ENCODE results near the gene LARGE1. TPM values are rescaled to one million over a fixed set of nuclear protein-coding genes. Genes with fewer than 3 reads are reported as not detected.

LARGE1 gene
- total and polyA plus RNA-seq, 2 donors (not counting 1 experiment from before 2014, with no cell fraction given), result 14.1 to 19.2 TPM

GRCh38 chr22:33931406-33931805, 11.1 kb upstream of the LARGE1 start:
- no peak overlapping the region for H3K4me3 ChIP-seq (replicated peaks in 1 of 4; ENCODE audit: control extremely low read depth in 1 of 4, insufficient read depth in 1 of 4, low read depth in 3 of 4, low read length in 4 of 4)
- no peaks in the 10 kb centered on the region for H3K79me2 ChIP-seq (ENCODE audit: control insufficient read depth, insufficient read depth, low read length)
- no peaks in the 10 kb centered on the region for H3K36me3 ChIP-seq (ENCODE audit: control insufficient read depth, insufficient read depth, low read length)
- no peaks in the 10 kb centered on the region for H3K4me1 ChIP-seq (ENCODE audit: control insufficient read depth, extremely low read depth, insufficient read depth, low read length)
- no peaks in the 10 kb centered on the region for H3K9me3 ChIP-seq (ENCODE audit: control insufficient read depth, insufficient read depth, low read depth, low read length)
- H3K4me2 ChIP-seq (ENCODE audit: extremely low read depth, insufficient read depth, low read length), result no peak overlapping the region
- H3K27me3 ChIP-seq (ENCODE audit: control insufficient read depth, insufficient read depth, low read length), result no peaks in the 10 kb centered on the region
- H4K20me1 ChIP-seq (ENCODE audit: control insufficient read depth, extremely low read depth, insufficient read depth, low read length), result no peaks in the 10 kb centered on the region
- no peak overlapping the region for H3K9ac ChIP-seq (ENCODE audit: insufficient read depth, low read length)
- DNase-seq (ENCODE audit: low read depth in 2 of 2), result no peak
- TF ChIP-seq EZH2 (IDR thresholded peaks at IDR 0.05; ENCODE audit: low read length, missing control alignments), result no peak
- TF ChIP-seq CTCF (conservative IDR thresholded peaks at IDR 0.05 in 1 of 2, IDR thresholded peaks at IDR 0.05 in 1 of 2; ENCODE audit: low read depth in 1 of 2, low read length in 2 of 2), result no peak
- no peak overlapping the region for H2AFZ ChIP-seq (ENCODE audit: low read length)
- no peak overlapping the region for H3K27ac ChIP-seq (ENCODE audit: insufficient read depth, low read length)

GRCh38 chr22:33927752-33928151, 7.5 kb upstream of the LARGE1 start:
- TF ChIP-seq CTCF (conservative IDR thresholded peaks at IDR 0.05 in 1 of 2, IDR thresholded peaks at IDR 0.05 in 1 of 2; ENCODE audit: low read depth in 1 of 2, low read length in 2 of 2) (no peak), EZH2 (IDR thresholded peaks at IDR 0.05; ENCODE audit: low read length, missing control alignments) (no peak)
- no peak overlapping the region for H2AFZ ChIP-seq (ENCODE audit: low read length)
- H3K36me3 ChIP-seq (ENCODE audit: control insufficient read depth, insufficient read depth, low read length), result no peaks in the 10 kb centered on the region
- H3K9me3 ChIP-seq (ENCODE audit: control insufficient read depth, insufficient read depth, low read depth, low read length), result no peaks in the 10 kb centered on the region
- peaks cover 3% of the 10 kb centered on the region for H3K27me3 ChIP-seq (ENCODE audit: control insufficient read depth, insufficient read depth, low read length)
- no peaks in the 10 kb centered on the region for H3K79me2 ChIP-seq (ENCODE audit: control insufficient read depth, insufficient read depth, low read length)
- no peak overlapping the region for H3K27ac ChIP-seq (ENCODE audit: insufficient read depth, low read length)
- no peak overlapping the region for H3K4me3 ChIP-seq (replicated peaks in 1 of 4; ENCODE audit: control extremely low read depth in 1 of 4, insufficient read depth in 1 of 4, low read depth in 3 of 4, low read length in 4 of 4)
- no peak for DNase-seq (ENCODE audit: low read depth in 2 of 2)
- no peak overlapping the region for H3K9ac ChIP-seq (ENCODE audit: insufficient read depth, low read length)
- H4K20me1 ChIP-seq (ENCODE audit: control insufficient read depth, extremely low read depth, insufficient read depth, low read length), result no peaks in the 10 kb centered on the region
- H3K4me1 ChIP-seq (ENCODE audit: control insufficient read depth, extremely low read depth, insufficient read depth, low read length), result no peaks in the 10 kb centered on the region
- no peak overlapping the region for H3K4me2 ChIP-seq (ENCODE audit: extremely low read depth, insufficient read depth, low read length)

GRCh38 chr22:33925194-33925593, 4.9 kb upstream of the LARGE1 start:
- H3K9ac ChIP-seq (ENCODE audit: insufficient read depth, low read length), result no peak overlapping the region
- no peak overlapping the region for H3K27ac ChIP-seq (ENCODE audit: insufficient read depth, low read length)
- H4K20me1 ChIP-seq (ENCODE audit: control insufficient read depth, extremely low read depth, insufficient read depth, low read length), result no peaks in the 10 kb centered on the region
- no peak overlapping the region for H2AFZ ChIP-seq (ENCODE audit: low read length)
- no peaks in the 10 kb centered on the region for H3K36me3 ChIP-seq (ENCODE audit: control insufficient read depth, insufficient read depth, low read length)
- no peak overlapping the region for H3K4me3 ChIP-seq (replicated peaks in 1 of 4; ENCODE audit: control extremely low read depth in 1 of 4, insufficient read depth in 1 of 4, low read depth in 3 of 4, low read length in 4 of 4)
- no peak overlapping the region for H3K4me2 ChIP-seq (ENCODE audit: extremely low read depth, insufficient read depth, low read length)
- H3K4me1 ChIP-seq (ENCODE audit: control insufficient read depth, extremely low read depth, insufficient read depth, low read length), result no peaks in the 10 kb centered on the region
- no peak for DNase-seq (ENCODE audit: low read depth in 2 of 2)
- H3K27me3 ChIP-seq (ENCODE audit: control insufficient read depth, insufficient read depth, low read length), result peaks cover 3% of the 10 kb centered on the region
- no peak for TF ChIP-seq CTCF (conservative IDR thresholded peaks at IDR 0.05 in 1 of 2, IDR thresholded peaks at IDR 0.05 in 1 of 2; ENCODE audit: low read depth in 1 of 2, low read length in 2 of 2)
- no peak for TF ChIP-seq EZH2 (IDR thresholded peaks at IDR 0.05; ENCODE audit: low read length, missing control alignments)
- H3K79me2 ChIP-seq (ENCODE audit: control insufficient read depth, insufficient read depth, low read length), result no peaks in the 10 kb centered on the region
- no peaks in the 10 kb centered on the region for H3K9me3 ChIP-seq (ENCODE audit: control insufficient read depth, insufficient read depth, low read depth, low read length)

Data from fibroblast of lung (primary cell).